Right kidney (tissue), 1 donor: ENCODE measurements around the gene SELENOW.
"Not testable (repeated sequence)": the region's sequence is repeated elsewhere in the genome, so short reads cannot be mapped to it uniquely, and the experiment has no call there.

Experiments
- DNase-seq: peaks from one replicate; pipeline ENCODE4 v3.0.0-alpha.2; 2016

Gene SELENOW

GRCh38 chr19:47816270-47816669 is 37.8 kb downstream of the SELENOW start:
- not testable (repeated sequence) for DNase-seq

DNA sequence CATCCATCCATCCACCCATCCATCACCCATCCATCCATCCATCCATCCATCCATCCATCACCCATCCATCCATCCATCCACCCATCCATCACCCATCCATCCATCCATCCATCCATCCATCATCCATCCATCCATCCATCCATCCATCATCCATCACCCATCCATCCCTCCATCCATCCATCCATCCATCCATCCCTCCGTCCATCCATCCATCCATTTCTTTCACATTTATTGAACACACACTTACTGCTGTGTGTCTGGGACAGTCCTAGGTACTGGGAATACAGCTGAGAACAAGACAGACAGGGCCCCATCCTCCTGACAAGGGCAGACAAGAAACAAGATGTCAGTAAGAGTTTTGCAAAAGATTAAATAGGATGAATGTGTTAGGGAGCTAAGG is 39.7 kb downstream of the SELENOW start:
- not testable (repeated sequence) for DNase-seq

DNA sequence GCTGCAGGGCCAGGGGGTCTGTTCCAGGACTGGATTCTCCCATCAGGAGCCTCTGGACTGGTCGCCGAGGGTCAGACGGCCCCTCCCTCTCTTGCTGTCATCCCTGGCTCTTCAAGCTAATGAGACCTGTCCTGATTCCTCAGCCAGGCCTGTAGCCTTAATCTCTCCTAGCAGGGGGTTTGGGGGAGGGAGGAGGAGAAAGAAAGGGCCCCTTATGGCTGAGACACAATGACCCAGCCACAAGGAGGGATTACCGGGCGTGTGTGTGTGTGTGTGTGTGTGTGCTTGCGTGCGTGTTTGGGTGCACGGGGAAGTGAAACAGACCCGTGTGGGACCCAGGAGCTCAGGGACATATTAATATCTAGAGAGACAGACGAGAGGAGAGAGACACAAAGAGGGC is 41.4 kb downstream of the SELENOW start:
- no peak for DNase-seq

GRCh38 chr19:47820410-47820809 is 41.9 kb downstream of the SELENOW start:
- DNase-seq, result no peak

DNA sequence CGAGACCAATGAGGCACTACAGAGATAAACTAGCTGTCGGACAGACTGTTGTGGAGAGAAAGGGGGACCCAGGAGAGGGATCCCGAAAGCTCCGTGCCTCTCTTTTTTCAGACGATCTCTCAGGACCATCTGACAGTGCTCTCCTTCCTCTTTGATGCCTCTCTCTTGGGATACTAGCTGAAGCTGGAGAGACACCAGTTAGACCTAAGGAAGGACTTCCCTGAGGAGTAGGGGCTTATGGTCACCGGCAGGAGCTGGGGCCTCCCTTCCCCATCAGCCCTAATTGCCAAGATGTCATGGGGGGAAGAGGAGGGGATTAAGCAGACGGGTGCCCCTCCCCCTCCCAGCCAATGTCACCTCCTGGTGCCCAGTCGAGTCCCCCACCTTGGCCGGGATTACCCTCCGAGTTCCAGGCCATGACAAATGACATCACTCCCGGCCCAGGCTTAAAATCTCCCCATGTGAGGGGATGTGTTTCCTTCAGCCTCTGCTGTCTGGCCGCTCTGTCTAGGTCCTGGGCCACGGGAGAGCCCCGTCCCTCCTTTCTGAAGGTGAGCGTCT is 43.0 kb downstream of the SELENOW start, which contains the start of gene CRX:
CRX (plus strand) TSS at position 478 of the 561 bp plus-strand sequence. CDS start 12,507 bp downstream, outside the sequence.
- DNase-seq, result no peak

- no peak for DNase-seq
These were observed 45.9 kb downstream of the SELENOW start for GRCh38 chr19:47824396-47824795.

DNA sequence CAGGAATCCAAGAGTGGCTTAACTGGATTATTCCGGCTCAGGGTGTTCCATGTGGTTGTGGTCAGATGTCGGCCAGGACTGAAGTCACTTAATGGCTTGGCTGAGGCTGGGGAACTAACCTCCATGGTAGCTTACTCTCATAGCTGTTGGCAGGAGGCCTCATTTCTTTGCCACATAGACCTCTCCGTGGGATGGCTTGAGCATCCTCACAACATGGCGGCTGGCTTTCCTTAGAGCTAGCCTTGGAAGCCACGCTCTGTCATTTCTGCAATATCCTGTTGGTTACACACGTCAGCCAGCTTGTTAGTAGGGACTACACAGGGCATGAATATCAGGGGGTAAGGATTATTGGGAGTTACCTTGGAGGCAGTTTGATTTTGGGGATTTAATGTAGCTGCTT is 48.3 kb downstream of the SELENOW start:
- no peak for DNase-seq

DNA sequence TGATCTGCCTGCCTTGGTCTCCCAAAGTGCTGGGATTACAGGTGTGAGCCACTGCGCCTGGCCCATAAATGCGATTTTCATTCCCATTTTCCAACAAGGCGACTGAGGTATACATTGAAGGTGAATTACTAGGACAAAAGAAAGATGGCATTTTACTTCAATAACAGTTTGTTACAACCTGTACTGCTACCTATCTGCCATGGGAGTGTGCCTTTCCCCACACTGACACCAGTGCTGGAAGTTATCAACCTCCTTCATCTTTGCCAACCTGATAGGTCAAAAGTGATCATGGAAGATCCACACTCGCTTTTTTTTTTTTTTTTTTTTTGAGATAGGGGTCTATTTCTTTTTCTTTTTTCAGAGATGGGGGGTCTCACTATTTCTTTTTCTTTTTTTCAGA is 54.2 kb downstream of the SELENOW start:
- no peak for DNase-seq
